ENCODE measurements around the gene HEATR5A. TPM values are rescaled to one million over a fixed set of nuclear protein-coding genes. Genes with fewer than 3 reads are reported as not detected.
A peak's percentile ranks its signal among the peaks of the same experiment; 100 is the strongest.

Gene HEATR5A
- polyA plus RNA-seq, 3 donors: 13.1 to 21.0 (median 16.8) TPM

GRCh38 chr14:31292937-31293616 is 127.3 kb downstream of the HEATR5A start:
- H3K27me3 Mint-ChIP-seq (ENCODE audit: low read depth in 3 of 3): no peaks in the 10 kb centered on the region
- no peak overlapping the region for H3K27ac Mint-ChIP-seq
- Histone ChIP-seq H3K9me3 (replicated peaks in 1 of 2; ENCODE audit: control insufficient read depth in 1 of 2, insufficient read depth in 1 of 2, low read length in 2 of 2) (no peaks in the 10 kb centered on the region), H4K20me1 (ENCODE audit: insufficient read depth, low read length) (no peaks in the 10 kb centered on the region), H3K4me1 (ENCODE audit: control insufficient read depth in 1 of 2, insufficient read depth in 2 of 2, low read length in 2 of 2) (peaks cover 7% of the 10 kb centered on the region in 2 donors), H3K79me2 (ENCODE audit: insufficient read depth, low read length) (no peaks in the 10 kb centered on the region), H3K9ac (ENCODE audit: insufficient read depth, low read length, poor library complexity, severe bottlenecking) (no peak overlapping the region), H3K4me2 (replicated peaks; ENCODE audit: extremely low read depth, low read length, poor library complexity, severe bottlenecking) (no peak overlapping the region), H3K4me3 (replicated peaks in 1 of 3; ENCODE audit: low read depth in 2 of 3, low read length in 3 of 3) (no peak overlapping the region), H2AFZ (ENCODE audit: insufficient read depth, low read depth, low read length, poor library complexity, severe bottlenecking) (no peak overlapping the region), H3K27me3 (ENCODE audit: control insufficient read depth in 2 of 2, insufficient read depth in 2 of 2, low read length in 2 of 2) (no peaks in the 10 kb centered on the region), H3K27ac (ENCODE audit: low read depth in 1 of 2, low read length in 2 of 2) (no peak overlapping the region), H3K36me3 (replicated peaks in 1 of 2; ENCODE audit: control insufficient read depth in 1 of 2, insufficient read depth in 2 of 2, low read length in 2 of 2) (peaks cover 20 to 57% of the 10 kb centered on the region in 2 donors)
- no peak for DNase-seq
- TF ChIP-seq, protein P1, sequence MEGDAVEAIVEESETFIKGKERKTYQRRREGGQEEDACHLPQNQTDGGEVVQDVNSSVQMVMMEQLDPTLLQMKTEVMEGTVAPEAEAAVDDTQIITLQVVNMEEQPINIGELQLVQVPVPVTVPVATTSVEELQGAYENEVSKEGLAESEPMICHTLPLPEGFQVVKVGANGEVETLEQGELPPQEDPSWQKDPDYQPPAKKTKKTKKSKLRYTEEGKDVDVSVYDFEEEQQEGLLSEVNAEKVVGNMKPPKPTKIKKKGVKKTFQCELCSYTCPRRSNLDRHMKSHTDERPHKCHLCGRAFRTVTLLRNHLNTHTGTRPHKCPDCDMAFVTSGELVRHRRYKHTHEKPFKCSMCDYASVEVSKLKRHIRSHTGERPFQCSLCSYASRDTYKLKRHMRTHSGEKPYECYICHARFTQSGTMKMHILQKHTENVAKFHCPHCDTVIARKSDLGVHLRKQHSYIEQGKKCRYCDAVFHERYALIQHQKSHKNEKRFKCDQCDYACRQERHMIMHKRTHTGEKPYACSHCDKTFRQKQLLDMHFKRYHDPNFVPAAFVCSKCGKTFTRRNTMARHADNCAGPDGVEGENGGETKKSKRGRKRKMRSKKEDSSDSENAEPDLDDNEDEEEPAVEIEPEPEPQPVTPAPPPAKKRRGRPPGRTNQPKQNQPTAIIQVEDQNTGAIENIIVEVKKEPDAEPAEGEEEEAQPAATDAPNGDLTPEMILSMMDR (IDR thresholded peaks at IDR 0.05): no peak
- WGBS (ENCODE audit: insufficient coverage): 100% methylated on average over 1 of the region's 3 CpGs
- no peak overlapping the region for H3K4me3 Mint-ChIP-seq
- intact Hi-C loops (cut with micrococcal nuclease): loop anchor here in 1 of 2 donors (5.0 kb wide), 1 partner anchor 86 kb away; the partner anchor contains the start of gene HECTD1
- H3K36me3 Mint-ChIP-seq: peaks cover 25 to 42% of the 10 kb centered on the region in 2 donors
- H3K9me3 Mint-ChIP-seq: no peaks in the 10 kb centered on the region
- H3K4me1 Mint-ChIP-seq: peaks cover 6% of the 10 kb centered on the region

- TF ChIP-seq, protein P1 (IDR thresholded peaks at IDR 0.05): no peak
- H3K36me3 ChIP-seq (replicated peaks in 1 of 2; ENCODE audit: control insufficient read depth in 1 of 2, insufficient read depth in 2 of 2, low read length in 2 of 2): peaks cover 17 to 41% of the 10 kb centered on the region in 2 donors
- no peaks in the 10 kb centered on the region for H4K20me1 ChIP-seq (ENCODE audit: insufficient read depth, low read length)
- H3K9me3 Mint-ChIP-seq: peaks cover 0 to 10% (median 8%) of the 10 kb centered on the region in 7 donors
- H3K4me2 ChIP-seq (replicated peaks; ENCODE audit: extremely low read depth, low read length, poor library complexity, severe bottlenecking): no peak overlapping the region
- no peak overlapping the region for H3K4me3 ChIP-seq (replicated peaks in 1 of 3; ENCODE audit: low read depth in 2 of 3, low read length in 3 of 3)
- H3K4me1 ChIP-seq (ENCODE audit: control insufficient read depth in 1 of 2, insufficient read depth in 2 of 2, low read length in 2 of 2): peaks cover 7% of the 10 kb centered on the region in 2 donors
- peaks cover 0 to 11% of the 10 kb centered on the region in 2 donors for H3K9me3 ChIP-seq (replicated peaks in 1 of 2; ENCODE audit: control insufficient read depth in 1 of 2, insufficient read depth in 1 of 2, low read length in 2 of 2)
- peak overlapping the region; percentile 40 to 83 (median 77) for H3K27ac Mint-ChIP-seq
- no peak overlapping the region for H3K9ac ChIP-seq (ENCODE audit: insufficient read depth, low read length, poor library complexity, severe bottlenecking)
- no peaks in the 10 kb centered on the region for H3K79me2 ChIP-seq (ENCODE audit: insufficient read depth, low read length)
- intact Hi-C loops (cut with micrococcal nuclease): loop anchor here in 1 of 2 donors (5.0 kb wide), 1 partner anchor 84 kb away; the partner anchor contains the start of gene HECTD1
- no peak overlapping the region for H3K4me3 Mint-ChIP-seq
- DNase-seq: peak in 2 of 3 donors; percentile 7 to 14
- no peak overlapping the region for H2AFZ ChIP-seq (ENCODE audit: insufficient read depth, low read depth, low read length, poor library complexity, severe bottlenecking)
- peaks cover 19 to 44% of the 10 kb centered on the region in 2 donors for H3K36me3 Mint-ChIP-seq
- H3K27me3 ChIP-seq (ENCODE audit: control insufficient read depth in 2 of 2, insufficient read depth in 2 of 2, low read length in 2 of 2): no peaks in the 10 kb centered on the region
- H3K27ac ChIP-seq (ENCODE audit: low read depth in 1 of 2, low read length in 2 of 2): peak overlapping the region in 1 of 2 donors; percentile 51
- H3K4me1 Mint-ChIP-seq: peaks cover 6% of the 10 kb centered on the region
- H3K27me3 Mint-ChIP-seq (ENCODE audit: low read depth in 3 of 3): no peaks in the 10 kb centered on the region
Measured at GRCh38 chr14:31291210-31291609, 129.1 kb downstream of the HEATR5A start.

Data from CD14-positive monocyte (primary cell).